Breast epithelium (tissue), 4 donors: Measurements from ENCODE around the gene CTDSPL. TPM values are rescaled to one million over a fixed set of nuclear protein-coding genes. Genes with fewer than 3 reads are reported as not detected.

Experiments
- DNase-seq, 2 donors: peaks; one replicate each; pipeline ENCODE4 v3.0.0-alpha.2; 2019; ENCODE audit warnings: low spot score in 2 of 2
- H3K27ac ChIP-seq, 2 donors: fragments of 200-600 bp; sonication (generic) in 1 of 2; one replicate each; pipeline ENCODE4 v1.5.1; 2016 to 2019; ENCODE audit warnings: mild to moderate bottlenecking in 1 of 2
- H3K27me3 ChIP-seq, 2 donors: fragments of 200-600 bp; sonication (generic) in 1 of 2; one replicate each; pipeline versions ENCODE4 v1.5.1 to v1.6.0; 2017 to 2019; ENCODE audit warnings: control low read depth in 1 of 2, mild to moderate bottlenecking in 1 of 2
- H3K36me3 ChIP-seq: fragments of 200-600 bp; one replicate; pipeline ENCODE4 v1.5.1; 2019
- H3K4me1 ChIP-seq, 2 donors: fragments of 200-600 bp; sonication (generic); one replicate each; pipeline ENCODE4 v1.5.1; 2016 to 2019; ENCODE audit warnings: control low read depth in 1 of 2
- H3K4me3 ChIP-seq, 3 donors: fragments of 200-600 bp; sonication (generic); 1 replicate in 2 of 3; 2 replicates in 1 of 3; pipeline ENCODE4 v1.5.1; 2016 to 2019; ENCODE audit warnings: mild to moderate bottlenecking in 3 of 3, moderate library complexity in 2 of 3
- H3K9me3 ChIP-seq, 2 donors: fragments of 200-600 bp; sonication (generic) in 1 of 2; one replicate each; pipeline ENCODE4 v1.5.1; 2016 to 2019; ENCODE audit warnings: control low read depth in 1 of 2
- POLR2A ChIP-seq: fragments of 450-650 bp; IDR thresholded peaks from one replicate; pipeline ENCODE4 v1.6.1; 2016; ENCODE audit warnings: antibody characterized with exemption, mild to moderate bottlenecking, moderate library complexity
- POLR2AphosphoS5 ChIP-seq, 3 donors: sonication (generic); formaldehyde crosslinking; IDR thresholded peaks; one replicate each; pipeline ENCODE4 v1.6.1; 2017; ENCODE audit warnings: antibody characterized with exemption in 3 of 3
- intact Hi-C: fragments of 100-400 bp; cut with DNase I; formaldehyde crosslinking; loops from one replicate; pipeline ENCODE4 v1.15.1; 2023; ENCODE audit warnings: low total_unique reads
- total RNA-seq, 3 donors: library from RNA; depleted of rRNA; stranded (reverse); fragments of >200 nt; gene quantifications; one replicate each; pipeline ENCODE4 v1.1.0, GENCODE V29; 2016
- TF ChIP-seq, protein P1 (sequence below), 3 donors: fragments of 450-650 bp; IDR thresholded peaks; one replicate each; pipeline ENCODE4 v1.5.1; 2016 to 2017; ENCODE audit warnings: antibody characterized with exemption in 3 of 3, mild to moderate bottlenecking in 3 of 3, moderate library complexity in 3 of 3

Gene CTDSPL
- total RNA-seq, 3 donors from 2014 or later, result 40.0 to 80.8 (median 63.1) TPM

GRCh38 chr3:37886395-37886794, 24.7 kb downstream of the CTDSPL start:
- Histone ChIP-seq H3K36me3 (no peaks in the 10 kb centered on the region), H3K27me3 (no peaks in the 10 kb centered on the region), H3K4me1 (peaks cover 3% of the 10 kb centered on the region in 2 donors), H3K9me3 (no peaks in the 10 kb centered on the region), H3K4me3 (no peak overlapping the region), H3K27ac (peak overlapping the region in 1 of 2 donors; percentile 39)
- TF ChIP-seq, protein P1, sequence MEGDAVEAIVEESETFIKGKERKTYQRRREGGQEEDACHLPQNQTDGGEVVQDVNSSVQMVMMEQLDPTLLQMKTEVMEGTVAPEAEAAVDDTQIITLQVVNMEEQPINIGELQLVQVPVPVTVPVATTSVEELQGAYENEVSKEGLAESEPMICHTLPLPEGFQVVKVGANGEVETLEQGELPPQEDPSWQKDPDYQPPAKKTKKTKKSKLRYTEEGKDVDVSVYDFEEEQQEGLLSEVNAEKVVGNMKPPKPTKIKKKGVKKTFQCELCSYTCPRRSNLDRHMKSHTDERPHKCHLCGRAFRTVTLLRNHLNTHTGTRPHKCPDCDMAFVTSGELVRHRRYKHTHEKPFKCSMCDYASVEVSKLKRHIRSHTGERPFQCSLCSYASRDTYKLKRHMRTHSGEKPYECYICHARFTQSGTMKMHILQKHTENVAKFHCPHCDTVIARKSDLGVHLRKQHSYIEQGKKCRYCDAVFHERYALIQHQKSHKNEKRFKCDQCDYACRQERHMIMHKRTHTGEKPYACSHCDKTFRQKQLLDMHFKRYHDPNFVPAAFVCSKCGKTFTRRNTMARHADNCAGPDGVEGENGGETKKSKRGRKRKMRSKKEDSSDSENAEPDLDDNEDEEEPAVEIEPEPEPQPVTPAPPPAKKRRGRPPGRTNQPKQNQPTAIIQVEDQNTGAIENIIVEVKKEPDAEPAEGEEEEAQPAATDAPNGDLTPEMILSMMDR (IDR thresholded peaks at IDR 0.05), result no peak
- TF ChIP-seq POLR2A, result no peak
- TF ChIP-seq POLR2AphosphoS5 (IDR thresholded peaks at IDR 0.05), result no peak
- intact Hi-C loops, result no loop called here
- no peak for DNase-seq

GRCh38 chr3:37887062-37887461, 25.4 kb downstream of the CTDSPL start:
- no peak for TF ChIP-seq POLR2A
- TF ChIP-seq POLR2AphosphoS5 (IDR thresholded peaks at IDR 0.05), result no peak
- TF ChIP-seq, protein P1 (IDR thresholded peaks at IDR 0.05), result no peak
- peak overlapping the region in 1 of 2 donors; percentile 39 for H3K27ac ChIP-seq
- H3K4me1 ChIP-seq, result peaks cover 3 to 10% of the 10 kb centered on the region in 2 donors
- no peaks in the 10 kb centered on the region for H3K9me3 ChIP-seq
- peak in 1 of 2 donors; percentile 23 for DNase-seq
- H3K4me3 ChIP-seq, result no peak overlapping the region
- no peaks in the 10 kb centered on the region for H3K36me3 ChIP-seq
- intact Hi-C loops, result no loop called here
- no peaks in the 10 kb centered on the region for H3K27me3 ChIP-seq

DNA sequence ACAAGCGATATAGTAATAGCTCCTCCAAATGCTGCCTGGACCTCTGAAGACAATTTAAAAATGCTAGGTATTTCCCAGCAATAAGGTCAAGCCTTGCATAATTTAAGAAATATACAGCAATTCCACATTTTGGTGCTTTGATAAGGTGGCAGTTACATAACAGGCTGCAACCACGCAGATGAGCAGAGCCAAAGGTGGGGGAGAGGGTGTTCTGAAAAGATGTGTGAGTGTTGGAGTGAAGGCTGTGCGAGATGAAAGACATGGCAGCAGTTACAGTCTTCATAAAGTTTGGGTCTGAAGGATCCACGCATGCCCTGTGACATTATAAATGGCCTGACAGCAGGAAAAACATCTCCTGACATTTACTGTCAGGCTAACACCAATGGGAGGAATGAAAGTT, 26.1 kb downstream of the CTDSPL start:
- no peaks in the 10 kb centered on the region for H3K9me3 ChIP-seq
- TF ChIP-seq, protein P1 (IDR thresholded peaks at IDR 0.05), result no peak
- TF ChIP-seq POLR2A (no peak), POLR2AphosphoS5 (IDR thresholded peaks at IDR 0.05) (no peak)
- H3K4me3 ChIP-seq, result no peak overlapping the region
- no peaks in the 10 kb centered on the region for H3K27me3 ChIP-seq
- intact Hi-C loops, result no loop called here
- DNase-seq, result no peak
- no peaks in the 10 kb centered on the region for H3K36me3 ChIP-seq
- peaks cover 3 to 14% of the 10 kb centered on the region in 2 donors for H3K4me1 ChIP-seq
- no peak overlapping the region for H3K27ac ChIP-seq

DNA sequence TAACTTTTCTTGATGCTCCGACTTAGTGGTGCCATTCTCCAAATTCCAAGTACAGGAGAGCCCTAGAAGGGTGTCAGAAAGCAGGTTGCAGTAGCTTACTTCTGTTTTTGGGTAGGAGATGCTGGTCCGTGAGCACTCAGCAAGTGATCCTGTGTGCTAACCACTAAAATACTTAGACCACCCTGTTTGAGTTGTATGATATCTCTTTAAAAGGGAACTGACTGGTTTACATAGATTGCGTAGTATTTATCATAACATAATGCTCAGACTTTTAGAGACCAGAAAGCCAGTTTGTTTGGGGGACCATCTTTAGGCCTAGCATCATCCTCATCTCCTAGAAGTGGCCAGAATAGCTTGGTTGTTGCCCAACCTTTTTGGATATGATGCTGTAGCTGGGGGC, 26.7 kb downstream of the CTDSPL start:
- H3K9me3 ChIP-seq, result no peaks in the 10 kb centered on the region
- no peak overlapping the region for H3K4me3 ChIP-seq
- intact Hi-C loops, result no loop called here
- no peaks in the 10 kb centered on the region for H3K27me3 ChIP-seq
- H3K36me3 ChIP-seq, result no peaks in the 10 kb centered on the region
- DNase-seq, result no peak
- no peak overlapping the region for H3K27ac ChIP-seq
- peaks cover 3 to 14% of the 10 kb centered on the region in 2 donors for H3K4me1 ChIP-seq
- no peak for TF ChIP-seq POLR2A
- TF ChIP-seq, protein P1 (IDR thresholded peaks at IDR 0.05), result no peak
- no peak for TF ChIP-seq POLR2AphosphoS5 (IDR thresholded peaks at IDR 0.05)

DNA sequence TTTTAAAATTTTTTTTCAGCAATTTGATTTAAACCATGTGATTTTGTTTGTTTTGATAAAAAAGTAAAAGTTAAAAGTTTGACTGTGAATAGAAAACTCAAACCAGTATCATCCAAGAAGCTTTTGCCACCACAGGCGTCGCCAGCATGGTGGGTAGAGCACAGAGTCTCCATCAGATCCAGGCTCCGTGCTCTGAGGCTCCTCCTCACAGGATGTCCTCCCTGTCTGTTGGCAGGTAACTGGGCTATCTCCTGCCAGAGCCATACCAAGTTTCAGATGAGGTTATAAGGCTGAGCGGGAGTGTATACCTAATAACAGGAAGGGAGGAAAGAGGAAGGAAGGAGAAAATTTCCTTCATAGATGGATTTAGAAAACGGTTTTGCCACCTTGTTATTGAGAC, 28.8 kb downstream of the CTDSPL start:
- Histone ChIP-seq H3K4me3 (no peak overlapping the region), H3K36me3 (no peaks in the 10 kb centered on the region), H3K9me3 (no peaks in the 10 kb centered on the region), H3K27ac (peak overlapping the region in 1 of 2 donors; percentile 27), H3K27me3 (no peaks in the 10 kb centered on the region), H3K4me1 (peaks cover 3 to 14% of the 10 kb centered on the region in 2 donors)
- TF ChIP-seq POLR2AphosphoS5 (IDR thresholded peaks at IDR 0.05) (no peak), POLR2A (no peak)
- TF ChIP-seq, protein P1 (IDR thresholded peaks at IDR 0.05), result no peak
- no peak for DNase-seq
- intact Hi-C loops, result no loop called here
